ENCODE data around the gene KPTN. TPM values are rescaled to one million over a fixed set of nuclear protein-coding genes. Genes with fewer than 3 reads are reported as not detected.

Gene KPTN
- total and polyA plus RNA-seq, 2 of the 8 experiments (the other 6 are each of a cell fraction or from before 2014, with no cell fraction given), result 23.6 to 31.3 TPM

- ChIA-PET POLR2A (ENCODE audit: partially characterized antibody) (interaction anchor here (1.7 to 1.9 kb wide), 2 partner anchors 14 to 50 kb away, joined by 5 to 6 read pairs; partner anchors contain the start of gene KPTN), CTCF (ENCODE audit: partially characterized antibody) (interaction anchor here (0.6 to 24.5 kb wide), 13 partner anchors 9 to 273 kb away, joined by 3 to 436 read pairs (median 6); partner anchors contain the start of genes DHX34, EHD2, KPTN and SLC8A2)
- Histone ChIP-seq H3K36me3 (ENCODE audit: control insufficient read depth in 2 of 4, insufficient read depth in 4 of 4, low read length in 3 of 4) (no peaks in the 10 kb centered on the region), H3K9ac (replicated peaks in 1 of 4; ENCODE audit: extremely low read depth in 1 of 4, low read depth in 3 of 4, low read length in 3 of 4) (no peak overlapping the region), H3K23ac (ENCODE audit: insufficient read length) (no peak overlapping the region), H2AFZ (ENCODE audit: low read length) (no peak overlapping the region), H2BK20ac (ENCODE audit: low read length) (no peak overlapping the region), H2BK120ac (replicated peaks; ENCODE audit: low read depth, low read length) (no peak overlapping the region), H2BK15ac (ENCODE audit: low read length) (no peak overlapping the region), H3K4me2 (ENCODE audit: insufficient read depth in 1 of 2, low read depth in 2 of 2, low read length in 2 of 2) (no peak overlapping the region), H3K27ac (ENCODE audit: low read depth, low read length) (no peak overlapping the region), H3K27me3 (replicated peaks in 1 of 4; ENCODE audit: control insufficient read depth in 3 of 4, extremely low read depth in 1 of 4, insufficient read depth in 3 of 4, low read length in 3 of 4) (peaks cover 0 to 23% (median 18%) of the 10 kb centered on the region in 4 experiments; a peak in 6 of 7 replicates), H3K18ac (ENCODE audit: extremely low read depth, low read length) (no peak overlapping the region), H4K20me1 (replicated peaks in 1 of 2; ENCODE audit: control insufficient read depth in 1 of 2, insufficient read depth in 2 of 2, low read length in 2 of 2) (peaks cover 0 to 6% of the 10 kb centered on the region in 2 experiments), H3K9me3 (ENCODE audit: insufficient read depth in 2 of 2, low read depth in 1 of 2, low read length in 1 of 2) (no peaks in the 10 kb centered on the region), H4K8ac (ENCODE audit: extremely low read depth, insufficient read depth, low read length) (no peak overlapping the region), H4K91ac (replicated peaks; ENCODE audit: insufficient read length, low read length) (no peak overlapping the region), H3K4ac (replicated peaks; ENCODE audit: insufficient read length, low read depth, low read length) (no peak overlapping the region), H3K79me1 (ENCODE audit: low read depth, low read length) (no peaks in the 10 kb centered on the region), H3K23me2 (ENCODE audit: low read depth, low read length) (peaks cover 14% of the 10 kb centered on the region), H3K4me3 (ENCODE audit: extremely low read depth in 1 of 4, insufficient read depth in 2 of 4, low read depth in 3 of 4, low read length in 4 of 4) (no peak overlapping the region), H3K14ac (ENCODE audit: insufficient read length) (no peak overlapping the region), H3K56ac (replicated peaks; ENCODE audit: insufficient read length, low read depth, low read length) (no peak overlapping the region), H4K5ac (ENCODE audit: insufficient read length, low read depth, low read length) (no peak overlapping the region), H2BK12ac (ENCODE audit: low read depth, low read length) (no peak overlapping the region), H2BK5ac (ENCODE audit: low read depth, low read length) (no peak overlapping the region), H3K79me2 (ENCODE audit: control insufficient read depth in 1 of 2, insufficient read depth in 2 of 2, low read length in 2 of 2) (no peaks in the 10 kb centered on the region), H3K4me1 (replicated peaks in 1 of 4; ENCODE audit: control insufficient read depth in 3 of 4, insufficient read depth in 4 of 4, low read length in 3 of 4) (peaks cover 0 to 16% (median 11%) of the 10 kb centered on the region in 4 experiments; a peak in 5 of 7 replicates), H2AK5ac (ENCODE audit: low read depth, low read length) (0 out of 2 replicates have a peak overlapping the region, but pooled peaks have one; percentile 83)
- 92% methylated on average over 7 of the region's 7 CpGs; no CpG with 5 or more reads in 1 of the 2 experiments for WGBS, 2 experiments (ENCODE audit: extremely low coverage in 1 of 2, insufficient coverage in 1 of 2, insufficient read length in 1 of 2, insufficient replicate concordance in 2 of 2, low coverage in 1 of 2, low lambda C conversion rate in 2 of 2, missing lambda C conversion rate in 1 of 2)
- TF ChIP-seq POLR2A (IDR thresholded peaks at IDR 0.05; ENCODE audit: control extremely low read depth in 1 of 2, low read depth in 2 of 2, low read length in 2 of 2), result no peak
- TF ChIP-seq EGR1 (IDR thresholded peaks at IDR 0.05; ENCODE audit: borderline replicate concordance, low read depth, low read length), result no peak
- no peak for TF ChIP-seq TAF1 (IDR thresholded peaks at IDR 0.05; ENCODE audit: low read depth, low read length)
- no peak for TF ChIP-seq CHD2 (IDR thresholded peaks at IDR 0.05; ENCODE audit: low read length)
- TF ChIP-seq HDAC6 (IDR thresholded peaks at IDR 0.05; ENCODE audit: low read depth, low read length), result no peak
- FAIRE-seq (no peak), DNase-seq (ENCODE audit: low read depth in 1 of 2, low spot score in 2 of 2) (no peak)
Observed at GRCh38 chr19:47434088-47434487, 49.9 kb downstream of the KPTN start.

Measured in H1 (cell line).